ENCODE results near the gene ZNF362.

ZNF362 gene

GRCh38 chr1:33327587-33328325 lies 71.5 kb downstream of the ZNF362 start:
- DNase-seq, result no peak
- ATAC-seq, result no peak

DNA sequence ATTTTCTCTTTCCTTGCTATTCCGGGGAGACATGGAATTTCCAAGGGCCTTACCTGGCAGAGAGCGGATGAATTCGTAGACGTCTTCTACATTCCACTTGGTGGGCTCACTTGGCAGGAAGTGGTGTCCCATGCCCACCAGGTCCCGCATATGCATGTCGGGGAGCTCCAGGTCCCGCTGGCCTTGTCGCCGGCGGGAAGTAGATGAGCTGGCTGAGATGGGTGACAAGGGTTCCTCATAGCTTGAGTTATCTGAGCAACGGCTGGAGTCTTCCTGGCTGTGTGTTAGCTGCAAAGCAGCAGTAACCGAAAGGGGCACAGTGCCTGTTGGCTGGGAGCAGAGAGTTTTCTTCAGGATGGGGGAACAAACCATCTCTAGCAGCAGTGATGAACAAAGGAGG lies 72.5 kb downstream of the ZNF362 start:
- no peak for ATAC-seq

GRCh38 chr1:33329600-33330305 lies 73.5 kb downstream of the ZNF362 start:
- ATAC-seq (no peak), DNase-seq (no peak)

More for the DNA sequence above, 72.5 kb downstream of the ZNF362 start:
- DNase-seq, result no peak

GRCh38 chr1:33330361-33330890 lies 74.1 kb downstream of the ZNF362 start:
- ATAC-seq, result no peak
- no peak for DNase-seq

DNA sequence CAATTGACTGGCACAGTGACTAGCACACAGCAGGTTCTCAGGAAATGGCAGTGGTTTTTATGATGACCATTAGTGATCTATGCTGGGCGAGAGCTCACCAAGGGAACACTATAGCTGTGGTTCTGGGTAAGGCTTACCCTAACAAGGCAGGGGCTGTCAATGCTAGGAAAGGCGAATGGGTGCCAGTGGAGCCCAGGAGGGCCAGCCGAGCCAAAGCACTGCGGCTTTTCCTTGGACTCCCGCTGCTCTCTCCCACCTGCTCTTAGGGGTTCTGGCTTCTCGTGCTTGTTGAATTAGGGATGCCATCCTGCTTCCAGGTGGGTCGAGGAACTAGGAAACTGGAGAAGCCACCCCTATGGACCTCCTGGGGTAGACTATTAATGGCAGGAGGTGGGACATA lies 74.6 kb downstream of the ZNF362 start:
- DNase-seq (no peak), ATAC-seq (no peak)

DNA sequence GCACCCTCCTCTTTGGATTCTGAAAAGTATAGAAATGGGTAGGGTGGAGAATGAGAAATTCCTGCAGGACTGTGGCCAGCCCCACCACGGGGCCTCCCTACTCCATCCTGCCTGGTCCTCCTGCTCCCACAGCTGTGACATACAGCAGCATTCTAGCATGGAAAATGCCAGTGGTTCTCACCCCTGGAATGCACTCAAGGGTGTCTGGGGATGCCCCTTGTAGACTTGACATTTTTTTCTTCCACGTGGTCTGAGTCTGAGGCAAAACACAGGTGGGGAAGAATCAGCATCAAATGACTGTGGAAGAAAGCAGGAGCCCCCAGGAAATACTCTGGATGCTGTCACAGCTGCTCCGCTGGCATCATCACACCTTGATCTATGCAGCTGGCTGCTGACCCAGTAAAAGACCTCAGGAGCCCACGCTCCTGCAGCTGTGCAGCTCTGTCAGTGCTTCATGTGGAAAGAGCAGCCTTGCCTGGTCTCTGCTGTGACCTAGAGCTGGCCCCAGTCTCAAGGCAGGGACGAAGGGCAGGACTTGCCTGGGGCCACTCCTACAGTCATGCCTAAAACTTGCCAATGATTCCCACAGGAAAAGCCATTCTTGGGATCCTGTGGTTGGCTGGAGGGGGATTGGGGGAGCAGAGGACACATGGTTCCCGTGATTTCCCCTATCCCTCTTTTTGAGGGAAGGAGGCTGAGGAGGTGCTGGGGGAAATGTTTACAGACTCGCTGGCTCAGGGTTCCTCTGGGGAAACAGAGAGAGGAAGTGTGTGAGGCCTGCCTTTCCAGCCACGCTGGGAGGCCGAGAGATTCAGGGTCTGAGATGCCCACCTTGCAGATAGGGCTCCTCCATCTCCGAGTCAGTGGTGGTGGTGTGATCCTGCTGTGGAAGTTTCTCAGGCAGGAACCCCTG lies 75.4 kb downstream of the ZNF362 start:
- DNase-seq (no peak), ATAC-seq (no peak)

DNA sequence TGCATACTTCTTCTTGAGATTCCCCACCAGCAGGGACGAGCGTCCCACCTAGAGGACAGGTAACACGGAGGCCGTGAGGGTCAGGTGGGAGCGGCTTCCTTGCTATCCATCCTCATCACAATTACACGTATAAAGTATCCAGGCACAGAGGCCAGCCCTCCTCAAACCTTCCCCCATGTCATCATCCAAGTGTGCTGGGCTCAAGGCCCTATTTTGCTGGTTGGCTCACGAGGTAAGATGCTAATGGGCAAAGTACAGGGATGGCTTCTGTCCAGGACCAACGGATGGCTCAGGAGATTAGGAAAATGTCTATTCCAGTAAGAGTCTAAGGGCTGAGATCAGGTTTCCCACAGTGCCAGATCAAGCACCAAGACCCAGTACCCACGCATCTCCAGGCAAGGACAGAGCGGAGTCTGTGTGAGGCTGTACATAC lies 76.1 kb downstream of the ZNF362 start:
- DNase-seq (no peak), ATAC-seq (no peak)

DNA sequence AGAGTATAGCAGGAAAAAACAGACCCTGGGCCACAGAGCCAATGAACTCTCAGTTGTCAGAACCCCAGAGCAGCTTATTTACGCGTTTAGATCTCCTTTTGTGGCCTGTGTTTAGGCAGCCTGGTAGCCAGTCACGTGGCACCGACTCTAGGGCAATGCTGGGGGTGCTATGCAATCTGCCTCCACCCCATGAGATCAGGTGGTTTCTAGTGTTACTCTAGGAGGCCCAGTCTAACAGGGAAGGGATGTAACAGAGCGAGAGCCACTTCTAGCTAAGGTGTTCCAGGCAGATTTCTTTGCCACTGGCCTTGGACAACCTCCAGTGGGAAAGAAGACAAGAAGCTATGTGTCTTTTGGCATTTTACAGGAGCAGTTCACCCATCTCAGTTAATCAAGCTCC lies 76.6 kb downstream of the ZNF362 start:
- DNase-seq, result no peak
- no peak for ATAC-seq

- DNase-seq (no peak), ATAC-seq (no peak)
These were observed 77.8 kb downstream of the ZNF362 start for GRCh38 chr1:33334081-33334552.

GRCh38 chr1:33335020-33335419 lies 78.7 kb downstream of the ZNF362 start:
- DNase-seq (no peak), ATAC-seq (no peak)

DNA sequence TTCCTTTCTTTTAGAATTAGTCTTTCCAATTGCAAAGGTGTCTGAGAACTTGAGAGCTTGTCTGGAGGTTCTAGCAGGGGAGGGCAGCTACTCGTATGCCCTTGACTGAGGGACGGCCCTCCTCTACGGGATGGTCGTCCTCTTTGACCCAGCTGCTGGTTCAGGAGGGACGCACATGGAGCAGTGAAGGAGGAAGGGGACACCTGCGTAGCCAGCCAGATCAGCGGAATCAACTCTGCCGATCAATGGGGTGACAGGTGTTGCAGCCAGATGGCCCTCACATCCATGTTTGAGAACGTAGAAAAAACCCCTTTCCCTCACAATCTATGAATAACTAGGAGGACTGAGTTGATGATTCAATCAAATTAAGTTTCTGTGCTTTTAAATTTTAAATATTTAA lies 80.3 kb downstream of the ZNF362 start:
- ATAC-seq (no peak), DNase-seq (no peak)

GRCh38 chr1:33337441-33337840 lies 81.1 kb downstream of the ZNF362 start:
- DNase-seq (no peak), ATAC-seq (no peak)

DNA sequence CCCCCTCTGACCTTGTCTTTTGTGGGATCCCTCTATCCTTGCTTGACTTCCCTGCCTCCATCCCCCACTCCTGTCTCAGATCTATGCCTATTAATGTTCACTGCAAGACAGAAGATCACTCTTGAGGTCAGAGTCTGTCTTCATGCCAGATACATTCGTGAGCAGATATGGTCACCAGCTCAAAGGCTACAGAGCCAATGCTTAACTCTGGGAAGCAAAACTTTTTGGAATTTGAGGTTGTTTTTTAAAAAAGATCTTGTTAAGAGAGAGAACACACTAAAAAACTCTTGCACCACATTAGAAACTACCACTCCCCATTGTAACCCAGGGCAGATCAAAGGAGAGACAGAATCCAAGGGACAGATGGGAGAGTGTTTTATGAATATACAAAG lies 81.8 kb downstream of the ZNF362 start:
- no peak for DNase-seq
- ATAC-seq, result no peak

- no peak for DNase-seq
- no peak for ATAC-seq
These were observed 82.3 kb downstream of the ZNF362 start for GRCh38 chr1:33338440-33339211.

GRCh38 chr1:33339413-33339812 lies 83.1 kb downstream of the ZNF362 start:
- no peak for ATAC-seq

DNA sequence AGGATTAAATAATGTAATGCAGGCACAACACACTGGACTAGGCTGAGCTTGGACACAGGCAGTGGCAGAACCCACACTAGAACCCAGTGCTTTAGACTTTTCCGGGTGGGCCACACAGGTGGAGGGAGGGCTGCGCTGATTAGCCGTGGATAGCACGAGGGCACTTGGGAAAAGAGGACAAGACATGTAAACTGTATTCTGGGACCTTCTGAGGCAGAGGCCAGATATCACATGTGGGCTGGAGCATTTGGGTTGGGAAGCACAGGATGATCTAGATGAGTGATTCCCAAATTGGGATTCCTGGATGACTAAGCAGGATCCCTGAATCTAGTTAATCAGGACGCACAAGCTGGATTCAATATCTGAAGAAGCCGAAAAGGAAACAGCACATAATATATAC lies 84.9 kb downstream of the ZNF362 start:
- DNase-seq (no peak), ATAC-seq (no peak)

More at GRCh38 chr1:33339413-33339812, 83.1 kb downstream of the ZNF362 start:
- no peak for DNase-seq

DNA sequence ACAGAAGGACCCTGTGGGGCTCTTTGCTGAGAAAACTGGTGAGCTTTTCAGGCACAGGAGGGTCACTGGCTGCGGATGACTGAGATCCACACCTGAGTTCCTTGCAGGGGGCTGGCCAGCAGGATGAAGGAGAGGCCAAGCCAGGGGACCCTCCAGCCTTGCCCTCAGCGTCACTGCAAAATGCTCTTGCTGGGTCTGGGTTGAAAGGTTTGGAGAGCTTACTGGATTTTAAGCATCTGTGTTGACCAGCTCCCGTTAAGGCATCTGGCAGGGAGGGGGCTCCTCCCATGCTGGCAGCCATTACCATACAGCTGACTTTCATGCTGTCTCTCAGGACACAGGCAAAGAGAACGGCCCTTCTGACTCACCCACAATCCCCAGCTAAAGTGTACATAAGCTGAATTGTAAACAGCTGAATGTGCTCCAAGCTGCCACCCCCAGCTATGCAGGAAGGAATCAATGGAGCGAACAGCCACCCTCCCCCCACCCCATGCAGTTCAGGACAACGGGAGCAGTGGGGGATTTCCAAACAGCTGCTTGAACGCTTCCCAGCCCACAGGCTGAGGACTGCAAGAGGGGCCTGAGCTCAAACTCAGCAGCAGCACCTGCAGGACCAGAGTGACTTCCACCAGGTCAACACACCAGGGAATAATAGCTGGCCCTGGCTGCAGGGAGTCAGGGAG lies 85.9 kb downstream of the ZNF362 start:
- no peak for DNase-seq
- ATAC-seq, result no peak

DNA sequence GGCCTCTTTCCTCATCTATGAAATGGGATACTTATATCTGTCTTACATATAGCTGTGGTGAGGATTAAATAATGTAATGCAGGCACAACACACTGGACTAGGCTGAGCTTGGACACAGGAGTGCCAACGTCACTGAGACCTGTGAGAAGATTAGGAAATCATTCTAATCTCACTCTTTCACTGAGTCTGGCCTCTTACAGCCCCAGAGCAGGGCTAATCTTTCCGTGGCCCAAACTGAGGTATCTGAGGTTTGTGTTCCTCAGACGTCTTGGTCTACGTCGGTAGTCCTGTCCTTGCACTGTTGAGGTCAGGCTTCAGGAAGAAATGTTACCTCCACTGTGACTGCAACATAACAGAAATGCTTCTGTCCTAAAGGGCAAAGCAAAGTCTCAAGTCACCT lies 87.2 kb downstream of the ZNF362 start:
- no peak for DNase-seq

GRCh38 chr1:33344896-33345560 lies 88.7 kb downstream of the ZNF362 start:
- ATAC-seq (no peak), DNase-seq (no peak)

More for the DNA sequence above, 87.2 kb downstream of the ZNF362 start:
- no peak for ATAC-seq

DNA sequence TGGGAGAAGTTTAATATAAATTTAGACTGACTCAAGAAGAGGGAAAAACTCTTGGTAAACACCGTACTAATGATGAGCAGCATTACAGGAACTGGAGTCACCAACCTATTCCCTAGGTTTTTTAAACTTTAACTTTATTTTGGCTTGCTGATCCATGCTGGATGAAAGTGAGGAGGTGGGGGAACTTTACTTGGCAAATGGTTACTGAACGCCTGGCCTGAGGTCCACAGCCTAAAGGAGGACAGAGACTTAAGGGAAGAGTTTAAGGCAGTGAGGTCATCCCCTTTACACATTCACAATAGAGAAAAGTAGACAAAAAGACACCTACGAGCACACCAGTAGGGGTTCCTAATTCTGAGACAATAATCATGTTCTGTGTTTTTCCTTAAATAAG lies 90.2 kb downstream of the ZNF362 start:
- DNase-seq, result no peak
- no peak for ATAC-seq
